Choroid plexus epithelial cell (primary cell): Measurements from ENCODE around the gene CEP295NL.
"Not testable (repeated sequence)": the region's sequence is repeated elsewhere in the genome, so short reads cannot be mapped to it uniquely, and the experiment has no call there.

Experiments used
- DNase-seq: peaks from one replicate; pipeline ENCODE4 v3.0.0-alpha.2; 2010; ENCODE audit warnings: low read depth
- H3K4me3 ChIP-seq: 2 replicates; pipeline ENCODE4 v1.5.1; 2011; ENCODE audit warnings: low read depth, mild to moderate bottlenecking, control low read depth, low read length, moderate library complexity
- CTCF ChIP-seq: conservative IDR thresholded peaks from 2 replicates; pipeline ENCODE4 v1.5.1; 2011; ENCODE audit warnings: low read depth, mild to moderate bottlenecking, control low read depth, inconsistent platforms, low read length, moderate library complexity

CEP295NL gene

DNA sequence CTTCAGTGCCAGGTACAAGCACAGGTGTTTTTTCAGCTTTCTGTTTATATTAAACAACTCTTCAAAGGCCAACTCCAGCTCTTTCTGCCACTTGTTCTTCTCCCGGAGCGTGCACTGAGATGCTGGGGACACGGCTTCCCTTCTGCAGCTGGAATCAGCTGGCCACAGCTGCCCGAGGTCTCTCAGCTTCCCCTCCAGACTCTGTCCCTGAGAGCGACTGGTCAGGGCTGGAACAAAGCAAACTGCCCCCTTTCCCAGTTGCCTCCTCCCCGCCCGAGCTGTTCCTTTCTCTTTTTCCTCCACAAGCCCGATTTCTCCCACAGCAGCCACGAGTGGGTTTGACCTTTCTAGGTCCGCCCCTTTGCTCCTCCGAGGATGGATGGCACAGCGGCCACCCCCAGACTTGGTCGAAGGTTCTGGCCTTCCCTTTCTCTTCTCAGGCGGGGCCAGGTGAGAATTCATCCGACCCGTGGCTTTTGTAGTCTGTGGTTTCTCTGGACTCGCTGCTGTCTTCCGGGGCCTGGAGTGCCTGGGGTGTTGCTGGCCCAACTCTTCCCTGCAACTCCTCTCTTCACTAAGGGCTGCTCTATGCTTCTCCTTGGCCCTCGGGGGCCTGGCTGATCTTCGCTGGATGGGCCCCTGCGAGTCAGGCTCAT lies 11.5 kb downstream of the CEP295NL start:
- TF ChIP-seq CTCF = no peak
- DNase-seq = no peak
- no peak overlapping the region for H3K4me3 ChIP-seq

- H3K4me3 ChIP-seq = no peak overlapping the region
- DNase-seq = no peak
- TF ChIP-seq CTCF = no peak
Observed at GRCh38 chr17:78890498-78890897, 12.5 kb downstream of the CEP295NL start.

- not testable (repeated sequence) for H3K4me3 ChIP-seq
Observed at GRCh38 chr17:78890096-78890495, 12.9 kb downstream of the CEP295NL start.

GRCh38 chr17:78889531-78889930 lies 13.5 kb downstream of the CEP295NL start:
- H3K4me3 ChIP-seq = no peak overlapping the region
- DNase-seq = no peak
- no peak for TF ChIP-seq CTCF

More at GRCh38 chr17:78890096-78890495, 12.9 kb downstream of the CEP295NL start:
- DNase-seq = not testable (repeated sequence)

DNA sequence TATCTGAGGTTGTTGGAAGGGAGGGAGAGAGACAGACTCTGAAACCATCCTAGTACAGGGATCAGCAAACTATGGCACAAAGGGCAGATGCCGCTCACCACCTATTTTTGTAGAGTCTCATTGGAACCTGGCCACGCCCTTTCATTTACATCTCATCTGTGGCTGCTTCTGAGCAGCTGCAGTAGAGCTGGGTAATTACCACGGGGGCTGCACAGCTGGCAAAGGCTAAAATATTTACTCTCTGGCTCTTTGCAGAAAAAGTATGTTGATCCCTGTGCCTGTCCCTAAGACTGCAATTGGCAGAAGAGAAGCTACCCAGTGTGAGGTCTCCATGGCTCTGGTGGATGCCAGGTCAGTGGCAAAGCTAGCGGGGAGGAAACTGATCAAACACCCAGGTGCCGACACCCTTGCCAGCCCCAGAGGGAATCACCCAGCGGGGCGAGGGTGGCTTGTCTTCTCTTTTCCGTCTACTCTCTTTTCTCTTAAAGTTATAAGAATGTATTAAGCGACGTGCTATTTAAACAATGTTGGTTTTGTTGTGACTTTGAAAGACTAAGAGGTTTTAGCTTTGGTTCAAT lies 14.0 kb downstream of the CEP295NL start:
- no peak for TF ChIP-seq CTCF
- DNase-seq = no peak
- no peak overlapping the region for H3K4me3 ChIP-seq

DNA sequence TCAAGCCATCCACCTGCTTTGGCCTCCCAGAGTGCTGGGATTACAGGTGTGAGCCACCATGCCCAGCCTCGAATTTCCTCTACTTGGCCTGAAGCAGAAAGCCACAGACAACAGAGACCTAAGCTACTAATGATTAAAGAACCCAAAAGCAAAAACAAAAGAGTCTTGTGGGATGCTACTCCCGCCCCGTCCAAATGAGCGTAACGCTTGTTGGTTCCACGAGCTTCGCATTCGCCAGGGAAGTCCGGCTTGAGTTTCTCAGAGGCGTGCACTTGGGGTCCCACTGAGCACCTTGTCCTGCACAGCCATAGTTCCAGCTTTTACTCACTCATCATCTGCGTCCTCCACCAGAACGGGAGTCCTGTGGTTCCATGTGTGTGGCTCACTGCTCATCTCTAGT lies 16.0 kb downstream of the CEP295NL start:
- DNase-seq = no peak
- no peak for TF ChIP-seq CTCF
- no peak overlapping the region for H3K4me3 ChIP-seq

- no peak for TF ChIP-seq CTCF
- DNase-seq = no peak
- no peak overlapping the region for H3K4me3 ChIP-seq
Observed at GRCh38 chr17:78885956-78886355, 17.0 kb downstream of the CEP295NL start.
